Measurements from ENCODE around the gene GSTA4.
"Not testable (repeated sequence)": the region's sequence is repeated elsewhere in the genome, so short reads cannot be mapped to it uniquely, and the experiment has no call there.

Gene GSTA4

GRCh38 chr6:53014063-53014462 lies 19.0 kb upstream of the GSTA4 start:
- Histone ChIP-seq H3K27ac (ENCODE audit: low read length) (no peak overlapping the region), H3K4me1 (ENCODE audit: control insufficient read depth in 1 of 2, insufficient read depth in 2 of 2, low read length in 2 of 2) (peaks cover 0 to 4% of the 10 kb centered on the region in 2 donors), H3K27me3 (ENCODE audit: low read depth, low read length) (no peaks in the 10 kb centered on the region), H3K36me3 (ENCODE audit: control insufficient read depth in 1 of 2, insufficient read depth in 2 of 2, low read length in 2 of 2) (peaks cover 66 to 86% of the 10 kb centered on the region in 2 donors), H3K9me3 (ENCODE audit: control insufficient read depth in 1 of 2, low read length in 2 of 2) (no peaks in the 10 kb centered on the region), H3K4me3 (ENCODE audit: low read depth in 1 of 2, low read length in 2 of 2) (no peak overlapping the region)

GRCh38 chr6:53011979-53012378 lies 16.9 kb upstream of the GSTA4 start:
- Histone ChIP-seq H3K27ac (ENCODE audit: low read length) (no peak overlapping the region), H3K4me3 (ENCODE audit: low read depth in 1 of 2, low read length in 2 of 2) (no peak overlapping the region), H3K27me3 (ENCODE audit: low read depth, low read length) (no peaks in the 10 kb centered on the region), H3K9me3 (ENCODE audit: control insufficient read depth in 1 of 2, low read length in 2 of 2) (no peaks in the 10 kb centered on the region), H3K4me1 (ENCODE audit: control insufficient read depth in 1 of 2, insufficient read depth in 2 of 2, low read length in 2 of 2) (peaks cover 0 to 4% of the 10 kb centered on the region in 2 donors), H3K36me3 (ENCODE audit: control insufficient read depth in 1 of 2, insufficient read depth in 2 of 2, low read length in 2 of 2) (peaks cover 59 to 78% of the 10 kb centered on the region in 2 donors)

DNA sequence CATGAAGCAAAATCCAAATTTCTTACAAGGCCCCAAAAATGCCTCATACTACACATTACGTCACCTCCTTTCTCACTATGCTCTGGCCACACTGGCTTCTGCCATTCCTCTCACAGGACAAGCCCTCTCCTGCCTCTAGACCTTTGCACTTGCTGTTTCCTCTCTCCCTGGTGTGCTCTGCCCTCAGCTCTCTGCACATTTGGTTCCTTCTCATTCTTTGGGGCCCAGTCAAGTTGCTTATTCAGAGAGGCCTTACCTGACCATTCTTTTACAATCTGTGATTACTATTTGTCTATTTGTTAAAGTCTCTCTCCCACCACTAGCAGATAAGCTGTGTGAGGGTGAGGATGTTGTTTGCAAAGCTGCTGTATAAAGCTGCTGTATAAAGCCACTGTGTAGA lies 15.4 kb upstream of the GSTA4 start:
- no peaks in the 10 kb centered on the region for H3K9me3 ChIP-seq (ENCODE audit: control insufficient read depth in 1 of 2, low read length in 2 of 2)
- H3K4me1 ChIP-seq (ENCODE audit: control insufficient read depth in 1 of 2, insufficient read depth in 2 of 2, low read length in 2 of 2): peaks cover 0 to 4% of the 10 kb centered on the region in 2 donors
- no peaks in the 10 kb centered on the region for H3K27me3 ChIP-seq (ENCODE audit: low read depth, low read length)
- H3K4me3 ChIP-seq (ENCODE audit: low read depth in 1 of 2, low read length in 2 of 2): no peak overlapping the region
- no peak overlapping the region for H3K27ac ChIP-seq (ENCODE audit: low read length)
- peaks cover 60 to 77% of the 10 kb centered on the region in 2 donors for H3K36me3 ChIP-seq (ENCODE audit: control insufficient read depth in 1 of 2, insufficient read depth in 2 of 2, low read length in 2 of 2)

DNA sequence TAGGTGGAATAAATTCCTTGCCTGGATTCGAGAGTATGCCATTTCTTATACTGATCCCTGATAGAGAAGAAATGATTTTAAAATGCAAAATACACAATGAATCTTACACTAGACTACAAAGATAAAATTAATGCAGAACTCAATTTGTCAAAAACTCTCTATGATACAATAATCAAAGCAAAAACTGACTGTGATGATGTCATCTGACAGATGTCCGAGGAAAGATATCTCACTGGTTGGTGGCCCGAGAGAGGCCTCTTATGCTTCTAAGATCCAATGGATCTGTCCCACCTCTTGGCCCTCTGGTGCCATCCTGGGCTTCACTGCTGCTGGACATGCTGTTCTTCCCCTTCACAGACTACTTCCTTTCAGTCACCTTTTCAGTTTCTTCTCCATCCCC lies 14.4 kb upstream of the GSTA4 start:
- no peak overlapping the region for H3K27ac ChIP-seq (ENCODE audit: low read length)
- H3K4me1 ChIP-seq (ENCODE audit: control insufficient read depth in 1 of 2, insufficient read depth in 2 of 2, low read length in 2 of 2): peaks cover 0 to 2% of the 10 kb centered on the region in 2 donors
- H3K27me3 ChIP-seq (ENCODE audit: low read depth, low read length): no peaks in the 10 kb centered on the region
- no peaks in the 10 kb centered on the region for H3K9me3 ChIP-seq (ENCODE audit: control insufficient read depth in 1 of 2, low read length in 2 of 2)
- peaks cover 70 to 75% of the 10 kb centered on the region in 2 donors for H3K36me3 ChIP-seq (ENCODE audit: control insufficient read depth in 1 of 2, insufficient read depth in 2 of 2, low read length in 2 of 2)
- H3K4me3 ChIP-seq (ENCODE audit: low read depth in 1 of 2, low read length in 2 of 2): no peak overlapping the region

- H3K4me3 ChIP-seq (ENCODE audit: low read depth in 1 of 2, low read length in 2 of 2): no peak overlapping the region
- peaks cover 71 to 74% of the 10 kb centered on the region in 2 donors for H3K36me3 ChIP-seq (ENCODE audit: control insufficient read depth in 1 of 2, insufficient read depth in 2 of 2, low read length in 2 of 2)
- H3K4me1 ChIP-seq (ENCODE audit: control insufficient read depth in 1 of 2, insufficient read depth in 2 of 2, low read length in 2 of 2): no peaks in the 10 kb centered on the region
- H3K9me3 ChIP-seq (ENCODE audit: control insufficient read depth in 1 of 2, low read length in 2 of 2): no peaks in the 10 kb centered on the region
- H3K27me3 ChIP-seq (ENCODE audit: low read depth, low read length): no peaks in the 10 kb centered on the region
- no peak overlapping the region for H3K27ac ChIP-seq (ENCODE audit: low read length)
Measured at GRCh38 chr6:53009056-53009455, 14.0 kb upstream of the GSTA4 start.

DNA sequence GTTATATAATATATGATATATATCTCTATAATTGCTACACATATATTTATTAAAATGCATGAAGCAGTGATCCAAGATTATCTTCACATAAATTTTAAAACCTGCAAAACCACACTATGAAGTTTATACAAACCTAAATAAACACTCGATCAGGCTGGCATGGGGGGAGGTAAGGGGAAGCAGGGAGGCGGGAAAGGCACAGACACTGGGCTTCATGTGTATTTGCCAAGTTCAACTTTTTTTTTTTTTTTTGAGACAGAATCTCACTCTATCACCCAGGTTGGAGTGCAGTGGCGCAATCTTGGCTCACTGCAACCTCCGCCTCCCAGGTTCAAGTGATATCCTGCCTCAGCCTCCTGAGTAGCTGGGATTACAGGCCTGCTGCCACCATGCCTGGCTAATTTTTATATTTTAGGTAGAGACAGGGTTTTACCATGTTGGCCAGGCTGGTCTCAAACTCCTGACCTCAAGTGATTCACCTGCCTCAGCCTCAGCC lies 13.2 kb upstream of the GSTA4 start:
- H3K9me3 ChIP-seq (ENCODE audit: control insufficient read depth in 1 of 2, low read length in 2 of 2); H3K4me1 ChIP-seq (ENCODE audit: control insufficient read depth in 1 of 2, insufficient read depth in 2 of 2, low read length in 2 of 2); H3K4me3 ChIP-seq (ENCODE audit: low read depth in 1 of 2, low read length in 2 of 2); H3K27ac ChIP-seq (ENCODE audit: low read length); H3K27me3 ChIP-seq (ENCODE audit: low read depth, low read length): not testable (repeated sequence)
- H3K36me3 ChIP-seq (ENCODE audit: control insufficient read depth in 1 of 2, insufficient read depth in 2 of 2, low read length in 2 of 2): peaks cover 66 to 68% of the 10 kb centered on the region in 2 donors

DNA sequence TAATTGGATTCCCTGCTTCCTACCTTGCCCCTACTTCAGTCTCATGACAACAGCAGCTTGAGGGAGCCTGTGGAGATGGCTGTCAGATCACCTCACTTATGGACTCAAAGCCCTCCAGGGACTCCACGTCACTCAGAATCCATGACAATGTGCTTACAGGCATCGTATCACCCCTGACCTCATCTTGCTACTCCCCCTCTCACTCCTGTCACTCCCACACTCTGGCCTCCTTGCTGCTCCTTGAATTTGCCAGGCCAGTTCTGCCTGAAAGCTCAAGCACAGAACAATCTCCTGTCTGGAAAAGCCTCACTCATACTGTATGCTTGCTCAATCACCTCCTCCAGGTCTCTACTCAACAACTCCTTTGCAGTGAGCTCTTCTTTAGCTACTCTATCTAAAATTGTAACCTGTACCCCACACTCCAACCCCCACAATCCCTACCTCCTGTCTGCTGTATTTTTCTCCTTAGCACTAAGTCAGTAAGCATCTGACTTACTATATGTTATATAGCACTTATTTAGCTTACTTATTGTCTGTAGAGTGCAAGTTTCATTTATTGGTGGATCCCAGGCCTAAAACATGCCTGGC lies 10.7 kb upstream of the GSTA4 start:
- Histone ChIP-seq H3K36me3 (ENCODE audit: control insufficient read depth in 1 of 2, insufficient read depth in 2 of 2, low read length in 2 of 2) (peaks cover 59 to 60% of the 10 kb centered on the region in 2 donors), H3K4me3 (ENCODE audit: low read depth in 1 of 2, low read length in 2 of 2) (no peak overlapping the region), H3K27me3 (ENCODE audit: low read depth, low read length) (no peaks in the 10 kb centered on the region), H3K9me3 (ENCODE audit: control insufficient read depth in 1 of 2, low read length in 2 of 2) (no peaks in the 10 kb centered on the region), H3K4me1 (ENCODE audit: control insufficient read depth in 1 of 2, insufficient read depth in 2 of 2, low read length in 2 of 2) (no peaks in the 10 kb centered on the region), H3K27ac (ENCODE audit: low read length) (no peak overlapping the region)

- Histone ChIP-seq H3K36me3 (ENCODE audit: control insufficient read depth in 1 of 2, insufficient read depth in 2 of 2, low read length in 2 of 2) (peaks cover 12 to 19% of the 10 kb centered on the region in 2 donors), H3K27ac (ENCODE audit: low read length) (no peak overlapping the region), H3K27me3 (ENCODE audit: low read depth, low read length) (no peaks in the 10 kb centered on the region), H3K4me1 (ENCODE audit: control insufficient read depth in 1 of 2, insufficient read depth in 2 of 2, low read length in 2 of 2) (no peaks in the 10 kb centered on the region), H3K9me3 (ENCODE audit: control insufficient read depth in 1 of 2, low read length in 2 of 2) (no peaks in the 10 kb centered on the region), H3K4me3 (ENCODE audit: low read depth in 1 of 2, low read length in 2 of 2) (no peak overlapping the region)
Measured at GRCh38 chr6:52999456-52999855, 4.4 kb upstream of the GSTA4 start.

- no peaks in the 10 kb centered on the region for H3K27me3 ChIP-seq (ENCODE audit: low read depth, low read length)
- no peaks in the 10 kb centered on the region for H3K4me1 ChIP-seq (ENCODE audit: control insufficient read depth in 1 of 2, insufficient read depth in 2 of 2, low read length in 2 of 2)
- H3K27ac ChIP-seq (ENCODE audit: low read length): no peak overlapping the region
- H3K4me3 ChIP-seq (ENCODE audit: low read depth in 1 of 2, low read length in 2 of 2): no peak overlapping the region
- H3K9me3 ChIP-seq (ENCODE audit: control insufficient read depth in 1 of 2, low read length in 2 of 2): no peaks in the 10 kb centered on the region
- peaks cover 12 to 23% of the 10 kb centered on the region in 2 donors for H3K36me3 ChIP-seq (ENCODE audit: control insufficient read depth in 1 of 2, insufficient read depth in 2 of 2, low read length in 2 of 2)
Measured at GRCh38 chr6:52998603-52999002, 3.5 kb upstream of the GSTA4 start.

GRCh38 chr6:52995913-52996645 lies 995 bp upstream of the GSTA4 start:
- Histone ChIP-seq H3K4me1 (ENCODE audit: control insufficient read depth in 1 of 2, insufficient read depth in 2 of 2, low read length in 2 of 2) (no peaks in the 10 kb centered on the region), H3K36me3 (ENCODE audit: control insufficient read depth in 1 of 2, insufficient read depth in 2 of 2, low read length in 2 of 2) (peaks cover 0 to 10% of the 10 kb centered on the region in 2 donors), H3K27ac (ENCODE audit: low read length) (no peak overlapping the region), H3K27me3 (ENCODE audit: low read depth, low read length) (no peaks in the 10 kb centered on the region), H3K9me3 (ENCODE audit: control insufficient read depth in 1 of 2, low read length in 2 of 2) (no peaks in the 10 kb centered on the region), H3K4me3 (ENCODE audit: low read depth in 1 of 2, low read length in 2 of 2) (peak overlapping the region; percentile 35 to 92)

GRCh38 chr6:52994839-52995088 lies 320 bp downstream of the GSTA4 start:
- H3K36me3 ChIP-seq (ENCODE audit: control insufficient read depth in 1 of 2, insufficient read depth in 2 of 2, low read length in 2 of 2): peaks cover 0 to 10% of the 10 kb centered on the region in 2 donors
- peak overlapping the region; percentile 94 for H3K27ac ChIP-seq (ENCODE audit: low read length)
- no peaks in the 10 kb centered on the region for H3K27me3 ChIP-seq (ENCODE audit: low read depth, low read length)
- no peaks in the 10 kb centered on the region for H3K4me1 ChIP-seq (ENCODE audit: control insufficient read depth in 1 of 2, insufficient read depth in 2 of 2, low read length in 2 of 2)
- peak overlapping the region; percentile 92 to 96 for H3K4me3 ChIP-seq (ENCODE audit: low read depth in 1 of 2, low read length in 2 of 2)
- H3K9me3 ChIP-seq (ENCODE audit: control insufficient read depth in 1 of 2, low read length in 2 of 2): no peaks in the 10 kb centered on the region
